SKM-1 treated with dmso at 0.1 percent for 144 hours (cell line): Measurements from ENCODE around the gene EPHA8.
A peak's percentile ranks its signal among the peaks of the same experiment; 100 is the strongest.

Experiments used
- DNase-seq: peaks from one replicate; lab custom pipeline; 2025; ENCODE audit not compliant: unreplicated experiment; lab: John Stamatoyannopoulos, UW

Gene EPHA8

GRCh38 chr1:22613572-22613918, 50.3 kb downstream of the EPHA8 start:
- DNase-seq = no peak

- DNase-seq = no peak
Observed at GRCh38 chr1:22613951-22614350, 50.7 kb downstream of the EPHA8 start.

GRCh38 chr1:22615886-22616285, 52.6 kb downstream of the EPHA8 start:
- DNase-seq = no peak

GRCh38 chr1:22616571-22616970, 53.3 kb downstream of the EPHA8 start:
- DNase-seq = no peak

GRCh38 chr1:22618056-22618455, 54.8 kb downstream of the EPHA8 start:
- no peak for DNase-seq

GRCh38 chr1:22619252-22619651, 56.0 kb downstream of the EPHA8 start:
- peak; percentile 8 for DNase-seq

- no peak for DNase-seq
Observed at GRCh38 chr1:22619798-22620197, 56.5 kb downstream of the EPHA8 start.

- DNase-seq = no peak
Observed at GRCh38 chr1:22621761-22622160, 58.5 kb downstream of the EPHA8 start.

GRCh38 chr1:22625262-22625925, 62.1 kb downstream of the EPHA8 start:
- DNase-seq = no peak

- no peak for DNase-seq
Observed at GRCh38 chr1:22626237-22627157, 63.2 kb downstream of the EPHA8 start.

- no peak for DNase-seq
Observed at GRCh38 chr1:22627331-22627730, 64.0 kb downstream of the EPHA8 start.

- DNase-seq = no peak
Observed at GRCh38 chr1:22628698-22629444, 65.6 kb downstream of the EPHA8 start.

- DNase-seq = no peak
Observed at GRCh38 chr1:22629886-22630285, 66.6 kb downstream of the EPHA8 start.

- DNase-seq = no peak
Observed at GRCh38 chr1:22633697-22634463, 70.6 kb downstream of the EPHA8 start.

GRCh38 chr1:22635436-22635835, 72.1 kb downstream of the EPHA8 start:
- DNase-seq = no peak

GRCh38 chr1:22636353-22636752, 73.1 kb downstream of the EPHA8 start, which contains the start of gene C1QA:
Gene C1QA, plus strand, starts transcription at chr1:22636628. Its CDS starts 989 bp downstream, at chr1:22637617.
- DNase-seq = peak; percentile 13

GRCh38 chr1:22636927-22637326, 73.6 kb downstream of the EPHA8 start:
- no peak for DNase-seq

- no peak for DNase-seq
Observed at GRCh38 chr1:22637907-22638445, 74.7 kb downstream of the EPHA8 start.

- no peak for DNase-seq
Observed at GRCh38 chr1:22638476-22639234, 75.4 kb downstream of the EPHA8 start.

- no peak for DNase-seq
Observed at GRCh38 chr1:22639286-22639685, 76.0 kb downstream of the EPHA8 start.
